Measurements from ENCODE around the gene RECK.
A peak's percentile ranks its signal among the peaks of the same experiment; 100 is the strongest.

Gene RECK

GRCh38 chr9:36023260-36024048 is 13.3 kb upstream of the RECK start:
- peak; percentile 69 for DNase-seq (ENCODE audit: extremely low spot score)

DNA sequence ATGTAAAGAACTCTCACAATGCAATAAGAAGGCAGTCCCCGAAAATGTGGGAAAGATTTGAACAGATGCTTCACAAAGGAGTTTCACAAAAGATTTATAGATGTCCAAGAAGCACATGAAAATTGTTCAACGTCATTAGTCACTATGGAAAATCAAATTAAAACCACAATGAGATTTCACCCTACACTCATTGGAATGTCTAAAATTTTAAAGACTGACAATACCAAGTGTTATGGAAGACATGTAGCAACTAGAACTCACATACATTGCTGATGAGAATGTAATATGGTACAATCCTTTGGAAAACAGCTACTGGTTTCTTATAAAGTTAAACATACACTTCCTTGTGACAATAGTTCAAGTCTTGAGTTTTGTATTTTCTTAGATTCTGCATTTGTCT is 11.0 kb upstream of the RECK start:
- TF ChIP-seq ELF4 (IDR thresholded peaks at IDR 0.05), result no peak
- TF ChIP-seq LEF1 (IDR thresholded peaks at IDR 0.05; ENCODE audit: borderline replicate concordance), result no peak
- TF ChIP-seq SP1 (IDR thresholded peaks at IDR 0.05), result no peak
- no peak for TF ChIP-seq CTBP1 (IDR thresholded peaks at IDR 0.05; ENCODE audit: borderline replicate concordance)
- TF ChIP-seq ZNF384 (IDR thresholded peaks at IDR 0.05), result no peak
- TF ChIP-seq, protein P1, sequence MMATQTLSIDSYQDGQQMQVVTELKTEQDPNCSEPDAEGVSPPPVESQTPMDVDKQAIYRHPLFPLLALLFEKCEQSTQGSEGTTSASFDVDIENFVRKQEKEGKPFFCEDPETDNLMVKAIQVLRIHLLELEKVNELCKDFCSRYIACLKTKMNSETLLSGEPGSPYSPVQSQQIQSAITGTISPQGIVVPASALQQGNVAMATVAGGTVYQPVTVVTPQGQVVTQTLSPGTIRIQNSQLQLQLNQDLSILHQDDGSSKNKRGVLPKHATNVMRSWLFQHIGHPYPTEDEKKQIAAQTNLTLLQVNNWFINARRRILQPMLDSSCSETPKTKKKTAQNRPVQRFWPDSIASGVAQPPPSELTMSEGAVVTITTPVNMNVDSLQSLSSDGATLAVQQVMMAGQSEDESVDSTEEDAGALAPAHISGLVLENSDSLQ (IDR thresholded peaks at IDR 0.05), result no peak
- no peak for TF ChIP-seq FOXK2 (IDR thresholded peaks at IDR 0.05)
- TF ChIP-seq HDGF (IDR thresholded peaks at IDR 0.05; ENCODE audit: borderline replicate concordance), result no peak
- TF ChIP-seq NFRKB (IDR thresholded peaks at IDR 0.05), result no peak
- no peak for TF ChIP-seq BHLHE40 (IDR thresholded peaks at IDR 0.05; ENCODE audit: borderline replicate concordance)
- TF ChIP-seq L3MBTL2 (conservative IDR thresholded peaks at IDR 0.05), result no peak
- no peak for TF ChIP-seq FOXA1 (IDR thresholded peaks at IDR 0.05)
- TF ChIP-seq ARNT (IDR thresholded peaks at IDR 0.05), result no peak
- TF ChIP-seq FOXM1 (IDR thresholded peaks at IDR 0.05; ENCODE audit: borderline replicate concordance), result no peak
- TF ChIP-seq SUZ12 (IDR thresholded peaks at IDR 0.05), result no peak
- no peak for TF ChIP-seq TARDBP (IDR thresholded peaks at IDR 0.05)
- no peak for DNase-seq (ENCODE audit: extremely low spot score)
- CTCF ChIA-PET, result interaction anchor here (1.1 kb wide), 1 partner anchor 71 kb away, joined by 3 read pairs; no protein-coding TSS in a partner anchor
- POLR2A ChIA-PET, result no interaction called here

More at GRCh38 chr9:36023260-36024048, 13.3 kb upstream of the RECK start:
- ChIA-PET POLR2A (no interaction called here), CTCF (interaction anchor here (0.8 to 1.5 kb wide), 9 partner anchors 8 to 120 kb away, joined by 3 to 7 read pairs (median 3); partner anchors contain the start of gene OR2S2)
- TF ChIP-seq TARDBP (IDR thresholded peaks at IDR 0.05) (no peak), ARNT (IDR thresholded peaks at IDR 0.05) (no peak), SUZ12 (IDR thresholded peaks at IDR 0.05) (no peak), ZNF384 (IDR thresholded peaks at IDR 0.05) (no peak)

DNA sequence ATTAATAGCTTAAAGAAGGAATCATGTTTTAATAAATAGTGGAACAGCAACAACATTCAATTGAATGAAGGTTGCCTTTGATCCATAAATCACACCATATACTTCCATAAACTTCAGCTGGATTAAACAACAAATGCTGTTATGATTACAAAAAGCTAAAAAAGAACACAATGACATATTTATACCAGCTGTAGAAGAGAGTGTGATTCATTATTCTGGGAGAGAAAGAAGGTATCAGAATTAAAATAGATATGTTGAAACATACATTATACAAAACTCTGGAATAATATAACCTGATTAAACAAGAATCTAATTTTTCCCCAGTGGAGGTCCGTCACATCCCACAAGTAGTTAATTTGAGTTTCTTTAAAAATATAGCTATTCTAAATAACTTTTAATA is 7.5 kb upstream of the RECK start:
- POLR2A ChIA-PET, result no interaction called here
- TF ChIP-seq FOXM1 (IDR thresholded peaks at IDR 0.05; ENCODE audit: borderline replicate concordance), result no peak
- TF ChIP-seq ELF4 (IDR thresholded peaks at IDR 0.05), result no peak
- no peak for TF ChIP-seq LEF1 (IDR thresholded peaks at IDR 0.05; ENCODE audit: borderline replicate concordance)
- no peak for TF ChIP-seq FOXK2 (IDR thresholded peaks at IDR 0.05)
- no peak for TF ChIP-seq HDGF (IDR thresholded peaks at IDR 0.05; ENCODE audit: borderline replicate concordance)
- no peak for TF ChIP-seq CTBP1 (IDR thresholded peaks at IDR 0.05; ENCODE audit: borderline replicate concordance)
- TF ChIP-seq ZNF384 (IDR thresholded peaks at IDR 0.05), result no peak
- no peak for TF ChIP-seq BHLHE40 (IDR thresholded peaks at IDR 0.05; ENCODE audit: borderline replicate concordance)
- TF ChIP-seq FOXA1 (IDR thresholded peaks at IDR 0.05), result no peak
- TF ChIP-seq, protein P1 (IDR thresholded peaks at IDR 0.05), result no peak
- TF ChIP-seq SUZ12 (IDR thresholded peaks at IDR 0.05), result no peak
- no peak for TF ChIP-seq NFRKB (IDR thresholded peaks at IDR 0.05)
- TF ChIP-seq L3MBTL2 (conservative IDR thresholded peaks at IDR 0.05), result no peak
- CTCF ChIA-PET, result interaction anchor here (0.7 kb wide), 1 partner anchor 21 kb away, joined by 4 read pairs; no protein-coding TSS in a partner anchor
- DNase-seq (ENCODE audit: extremely low spot score), result no peak

DNA sequence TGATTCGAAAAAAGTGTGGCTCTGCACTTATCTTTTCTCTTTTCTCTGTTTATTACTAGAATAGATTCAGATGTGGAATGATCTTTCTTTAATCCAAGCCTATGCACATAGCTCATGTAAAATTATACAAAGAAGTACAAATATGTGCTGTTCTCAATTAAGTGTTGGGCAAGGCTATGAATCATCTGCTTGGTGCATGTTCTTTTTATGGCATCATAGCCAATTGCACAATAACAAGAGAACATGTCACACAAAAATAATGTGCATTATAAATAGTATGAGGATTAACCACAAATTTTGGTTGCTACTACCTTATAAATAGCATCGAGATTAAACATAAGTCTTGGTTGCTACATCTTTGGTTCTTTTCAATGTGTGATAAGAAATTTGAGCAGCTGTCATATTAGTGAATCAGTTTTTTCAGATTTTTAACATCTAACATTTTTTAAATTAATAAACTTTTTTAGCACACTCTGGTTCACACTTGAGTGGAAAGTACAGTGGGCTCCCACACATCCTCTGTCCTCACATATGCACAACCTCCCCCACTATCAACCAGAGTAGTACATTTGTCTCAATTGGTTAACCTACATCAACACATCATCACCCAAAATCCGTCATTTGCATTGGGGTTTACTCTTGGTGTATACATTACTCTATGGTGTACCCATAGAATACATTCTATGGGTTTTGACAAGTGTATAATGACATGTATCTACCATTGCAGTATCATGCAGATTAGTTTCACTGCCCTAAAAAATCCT is 6.8 kb upstream of the RECK start:
- CTCF ChIA-PET, result no interaction called here

GRCh38 chr9:36030871-36031270 is 5.8 kb upstream of the RECK start:
- TF ChIP-seq FOXK2 (IDR thresholded peaks at IDR 0.05) (no peak), L3MBTL2 (conservative IDR thresholded peaks at IDR 0.05) (no peak), ARNT (IDR thresholded peaks at IDR 0.05) (no peak), TARDBP (IDR thresholded peaks at IDR 0.05) (no peak), CTBP1 (IDR thresholded peaks at IDR 0.05; ENCODE audit: borderline replicate concordance) (no peak), SUZ12 (IDR thresholded peaks at IDR 0.05) (no peak), BHLHE40 (IDR thresholded peaks at IDR 0.05; ENCODE audit: borderline replicate concordance) (no peak), SP1 (IDR thresholded peaks at IDR 0.05) (no peak), NFRKB (IDR thresholded peaks at IDR 0.05) (no peak), ZNF384 (IDR thresholded peaks at IDR 0.05) (no peak), LEF1 (IDR thresholded peaks at IDR 0.05; ENCODE audit: borderline replicate concordance) (no peak), FOXA1 (IDR thresholded peaks at IDR 0.05) (no peak), HDGF (IDR thresholded peaks at IDR 0.05; ENCODE audit: borderline replicate concordance) (no peak), ELF4 (IDR thresholded peaks at IDR 0.05) (no peak), FOXM1 (IDR thresholded peaks at IDR 0.05; ENCODE audit: borderline replicate concordance) (no peak)
- TF ChIP-seq, protein P1 (IDR thresholded peaks at IDR 0.05), result no peak
- ChIA-PET POLR2A (no interaction called here), CTCF (no interaction called here)
- no peak for DNase-seq (ENCODE audit: extremely low spot score)

More for the DNA sequence above, 6.8 kb upstream of the RECK start:
- no peak for DNase-seq (ENCODE audit: extremely low spot score)
- POLR2A ChIA-PET, result no interaction called here
- TF ChIP-seq SP1 (IDR thresholded peaks at IDR 0.05), result no peak
- no peak for TF ChIP-seq ELF4 (IDR thresholded peaks at IDR 0.05)
- no peak for TF ChIP-seq TARDBP (IDR thresholded peaks at IDR 0.05)
- no peak for TF ChIP-seq LEF1 (IDR thresholded peaks at IDR 0.05; ENCODE audit: borderline replicate concordance)
- TF ChIP-seq NFRKB (IDR thresholded peaks at IDR 0.05), result no peak
- TF ChIP-seq FOXM1 (IDR thresholded peaks at IDR 0.05; ENCODE audit: borderline replicate concordance), result no peak
- no peak for TF ChIP-seq FOXA1 (IDR thresholded peaks at IDR 0.05)
- no peak for TF ChIP-seq ARNT (IDR thresholded peaks at IDR 0.05)
- no peak for TF ChIP-seq L3MBTL2 (conservative IDR thresholded peaks at IDR 0.05)
- no peak for TF ChIP-seq CTBP1 (IDR thresholded peaks at IDR 0.05; ENCODE audit: borderline replicate concordance)

Measured in HEK293T (cell line).